Measurements from ENCODE around the gene TIMM8B. TPM values are rescaled to one million over a fixed set of nuclear protein-coding genes. Genes with fewer than 3 reads are reported as not detected.

Gene TIMM8B
- total and polyA plus RNA-seq, 9 of the 15 experiments (the other 6 are each of a cell fraction or from before 2014, with no cell fraction given): 95.8 to 338 (median 145) TPM

GRCh38 chr11:112073941-112074811, 12.4 kb downstream of the TIMM8B start, which contains the start of the genes NKAPD1 and PIH1D2 (continued):
- TF ChIP-seq ELF2 (CRISPR knock-in tag; IDR thresholded peaks at IDR 0.05) (peak; percentile 76; the same call in 1 of the 2 replicates), FOXJ2 (tag; IDR thresholded peaks at IDR 0.05) (peak; percentile 71; the same call in 1 of the 2 replicates), RHOXF2B (CRISPR knock-in tag; conservative IDR thresholded peaks at IDR 0.05) (peak; percentile 14; the same call in 1 of the 2 replicates), MLLT1 (IDR thresholded peaks at IDR 0.05) (peak in 1 of 2 experiments; percentile 37; a peak in 1 of 4 replicates), CBX5 (IDR thresholded peaks at IDR 0.05; ENCODE audit: borderline replicate concordance, low read depth) (no peak), ZNF165 (CRISPR knock-in tag; IDR thresholded peaks at IDR 0.05; ENCODE audit: borderline replicate concordance) (no peak), SMARCE1 (IDR thresholded peaks at IDR 0.05) (peak; percentile 59; the same call in 1 of the 2 replicates), TCF7 (IDR thresholded peaks at IDR 0.05; ENCODE audit: borderline replicate concordance) (peak; percentile 42; the same call in 1 of the 2 replicates), CAMTA2 (CRISPR knock-in tag; conservative IDR thresholded peaks at IDR 0.05) (no peak), SAP30 (IDR thresholded peaks at IDR 0.05; ENCODE audit: borderline replicate concordance, insufficient read depth, low read depth, low read length, poor library complexity, severe bottlenecking) (peak; percentile 79), RERE (CRISPR knock-in tag; IDR thresholded peaks at IDR 0.05; ENCODE audit: borderline replicate concordance) (no peak), AFF1 (IDR thresholded peaks at IDR 0.05; ENCODE audit: low read depth in 1 of 2, partially characterized antibody in 2 of 2) (peak; percentile 72 to 94), ZBTB1 (CRISPR knock-in tag; IDR thresholded peaks at IDR 0.05; ENCODE audit: borderline replicate concordance, low read depth) (peak; percentile 77; the same call in 1 of the 2 replicates), NFIC (IDR thresholded peaks at IDR 0.05) (peak; percentile 61; the same call in 1 of the 2 replicates), ZBTB17 (CRISPR knock-in tag; IDR thresholded peaks at IDR 0.05) (0 out of 2 replicates have a peak, but pooled peaks have one; percentile 21)
